Endothelial cell (in vitro differentiated cells): ENCODE results near the gene RNF31. TPM values are rescaled to one million over a fixed set of nuclear protein-coding genes. Genes with fewer than 3 reads are reported as not detected.

Experiments used
- DNase-seq: peaks from one replicate; pipeline ENCODE4 v3.0.0; 2021; ENCODE audit warnings: low spot score
- H3K27ac Mint-ChIP-seq: one replicate; pipeline ENCODE4 v1.8.0; 2021; ENCODE audit warnings: mixed read lengths, inconsistent platforms; ENCODE audit not compliant: unreplicated experiment
- H3K27me3 Mint-ChIP-seq: one replicate; pipeline ENCODE4 v1.8.0; 2021; ENCODE audit warnings: mild to moderate bottlenecking, moderate library complexity, mixed read lengths, inconsistent platforms; ENCODE audit not compliant: unreplicated experiment
- H3K36me3 Mint-ChIP-seq: one replicate; pipeline ENCODE4 v1.8.0; 2021; ENCODE audit warnings: mild to moderate bottlenecking, low read depth, mixed read lengths, inconsistent platforms; ENCODE audit not compliant: unreplicated experiment
- H3K4me1 Mint-ChIP-seq: one replicate; pipeline ENCODE4 v1.8.0; 2021; ENCODE audit warnings: mild to moderate bottlenecking, mixed read lengths, inconsistent platforms; ENCODE audit not compliant: unreplicated experiment
- H3K4me3 Mint-ChIP-seq: one replicate; pipeline ENCODE4 v1.8.0; 2021; ENCODE audit warnings: mild to moderate bottlenecking, mixed read lengths, inconsistent platforms; ENCODE audit not compliant: unreplicated experiment
- H3K9me3 Mint-ChIP-seq: one replicate; pipeline ENCODE4 v1.8.0; 2021; ENCODE audit warnings: mixed read lengths, inconsistent platforms; ENCODE audit not compliant: unreplicated experiment
- total RNA-seq: library from RNA; stranded (reverse); fragmentation: NEBNext Ultra II Directional; extraction: Animal tissue kit (Norgen Biotek cat#: 25700); gene quantifications from one replicate; pipeline ENCODE4 v1.2.1, GENCODE V29; 2021; ENCODE audit not compliant: unreplicated experiment
- TF ChIP-seq, protein P1 (sequence below): fragments of 200-600 bp; sonication (generic); IDR thresholded peaks from one replicate; pipeline ENCODE4 v1.5.0; 2021; ENCODE audit warnings: antibody characterized with exemption; ENCODE audit not compliant: unreplicated experiment

Gene RNF31
- total RNA-seq, 1 donor from 2014 or later, result 90.2 TPM

DNA sequence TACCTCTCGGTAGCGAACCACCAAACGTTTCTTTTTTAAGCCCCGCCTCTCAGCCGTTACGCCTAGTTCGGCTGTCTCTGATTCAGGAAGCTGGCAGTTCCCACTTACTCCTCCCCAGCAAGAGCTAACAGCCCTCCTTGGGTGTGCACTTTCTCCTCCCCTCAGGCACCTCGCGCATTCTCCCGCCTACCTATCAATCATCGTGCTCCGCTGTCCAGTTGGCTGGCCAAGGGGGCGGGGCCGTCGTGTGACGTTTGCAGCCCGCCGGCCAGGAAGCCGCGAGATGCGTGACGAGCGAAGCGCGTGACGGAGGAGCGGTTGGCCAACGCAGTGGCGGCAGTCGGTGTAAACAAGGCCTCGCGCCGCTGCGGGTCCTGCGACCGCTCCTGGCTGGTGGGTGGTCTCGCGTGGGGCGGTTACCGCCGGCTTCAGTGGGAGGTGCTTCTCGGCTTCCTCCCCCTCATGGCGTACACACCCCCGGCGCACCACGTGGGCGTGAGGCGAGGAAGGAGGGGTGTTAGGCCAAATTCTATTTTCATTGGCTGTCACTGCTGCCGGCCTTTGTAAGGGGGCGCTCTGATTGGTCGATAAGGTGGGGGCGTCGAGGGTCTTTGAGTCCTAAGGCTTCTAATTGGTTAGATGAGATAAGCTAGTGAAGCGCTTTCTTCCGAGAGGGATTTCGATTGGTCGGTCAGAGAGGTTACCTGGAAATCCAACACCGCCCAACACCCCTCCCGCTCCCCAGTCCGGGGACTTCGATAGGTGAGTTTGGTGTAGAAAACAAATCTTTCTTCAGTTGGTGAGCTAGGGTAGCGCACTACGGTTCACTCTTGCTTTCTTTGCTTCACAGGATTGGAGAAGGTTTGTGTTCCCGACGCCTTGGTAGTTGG is 32.5 kb upstream of the RNF31 start, which contains the start of the genes DCAF11 and NRL:
DCAF11 (plus strand) TSS at position 246 of the 890 bp plus-strand sequence. CDS start 818 bp downstream, outside the sequence.
NRL (minus strand) TSS at position 418 of the 890 bp plus-strand sequence. CDS start 32,101 bp downstream, outside the sequence.
- Mint-ChIP-seq H3K4me1 (peaks cover 20% of the 10 kb centered on the region), H3K27ac (peak within 1 kb of the TSS; percentile 97), H3K4me3 (peak within 1 kb of the TSS; percentile 95), H3K36me3 (peaks cover 19% of the 10 kb centered on the region), H3K27me3 (peaks cover 10% of the 10 kb centered on the region), H3K9me3 (no peaks in the 10 kb centered on the region)
- TF ChIP-seq, protein P1, sequence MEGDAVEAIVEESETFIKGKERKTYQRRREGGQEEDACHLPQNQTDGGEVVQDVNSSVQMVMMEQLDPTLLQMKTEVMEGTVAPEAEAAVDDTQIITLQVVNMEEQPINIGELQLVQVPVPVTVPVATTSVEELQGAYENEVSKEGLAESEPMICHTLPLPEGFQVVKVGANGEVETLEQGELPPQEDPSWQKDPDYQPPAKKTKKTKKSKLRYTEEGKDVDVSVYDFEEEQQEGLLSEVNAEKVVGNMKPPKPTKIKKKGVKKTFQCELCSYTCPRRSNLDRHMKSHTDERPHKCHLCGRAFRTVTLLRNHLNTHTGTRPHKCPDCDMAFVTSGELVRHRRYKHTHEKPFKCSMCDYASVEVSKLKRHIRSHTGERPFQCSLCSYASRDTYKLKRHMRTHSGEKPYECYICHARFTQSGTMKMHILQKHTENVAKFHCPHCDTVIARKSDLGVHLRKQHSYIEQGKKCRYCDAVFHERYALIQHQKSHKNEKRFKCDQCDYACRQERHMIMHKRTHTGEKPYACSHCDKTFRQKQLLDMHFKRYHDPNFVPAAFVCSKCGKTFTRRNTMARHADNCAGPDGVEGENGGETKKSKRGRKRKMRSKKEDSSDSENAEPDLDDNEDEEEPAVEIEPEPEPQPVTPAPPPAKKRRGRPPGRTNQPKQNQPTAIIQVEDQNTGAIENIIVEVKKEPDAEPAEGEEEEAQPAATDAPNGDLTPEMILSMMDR, result no peak
- peak; percentile 97 for DNase-seq

GRCh38 chr14:24115422-24116127 is 31.7 kb upstream of the RNF31 start:
- H3K36me3 Mint-ChIP-seq, result peaks cover 19% of the 10 kb centered on the region
- H3K9me3 Mint-ChIP-seq, result no peaks in the 10 kb centered on the region
- peaks cover 10% of the 10 kb centered on the region for H3K27me3 Mint-ChIP-seq
- TF ChIP-seq, protein P1, result no peak
- H3K27ac Mint-ChIP-seq, result peak overlapping the region; percentile 97
- H3K4me3 Mint-ChIP-seq, result peak overlapping the region; percentile 95
- peaks cover 20% of the 10 kb centered on the region for H3K4me1 Mint-ChIP-seq
- DNase-seq, result peak; percentile 9

GRCh38 chr14:24116128-24116814 is 31.0 kb upstream of the RNF31 start:
- Mint-ChIP-seq H3K4me3 (peak overlapping the region; percentile 95), H3K4me1 (peaks cover 20% of the 10 kb centered on the region), H3K27ac (no peak overlapping the region), H3K36me3 (peaks cover 21% of the 10 kb centered on the region), H3K9me3 (no peaks in the 10 kb centered on the region), H3K27me3 (peaks cover 10% of the 10 kb centered on the region)
- DNase-seq, result no peak
- TF ChIP-seq, protein P1, result no peak

DNA sequence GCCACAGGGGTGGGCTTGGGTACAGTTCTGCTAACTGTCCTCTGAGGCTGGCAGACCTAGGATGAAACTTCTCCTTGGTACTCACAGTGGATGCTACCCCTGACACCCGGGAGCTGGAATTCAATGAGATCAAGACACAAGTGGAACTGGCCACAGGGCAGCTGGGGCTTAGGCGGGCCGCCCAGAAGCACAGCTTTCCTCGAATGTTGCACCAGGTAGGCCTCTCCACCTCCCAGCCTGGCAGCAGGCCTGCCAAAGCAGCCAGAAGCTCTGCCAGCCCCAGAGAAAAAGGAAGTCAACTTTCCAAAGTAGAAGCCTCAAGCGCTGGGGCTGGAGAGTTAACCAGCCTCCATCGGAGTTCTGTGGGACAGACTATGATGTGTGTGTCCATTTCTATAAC is 30.1 kb upstream of the RNF31 start:
- DNase-seq, result no peak
- H3K36me3 Mint-ChIP-seq, result peaks cover 27% of the 10 kb centered on the region
- no peak overlapping the region for H3K27ac Mint-ChIP-seq
- TF ChIP-seq, protein P1, result no peak
- H3K4me3 Mint-ChIP-seq, result no peak overlapping the region
- peaks cover 20% of the 10 kb centered on the region for H3K4me1 Mint-ChIP-seq
- peaks cover 10% of the 10 kb centered on the region for H3K27me3 Mint-ChIP-seq
- no peaks in the 10 kb centered on the region for H3K9me3 Mint-ChIP-seq
